Fibroblast of mammary gland (primary cell): ENCODE measurements around the gene TMC3.

Experiments
- DNase-seq: peaks from one replicate; pipeline ENCODE4 v3.0.0-alpha.2; 2010; ENCODE audit warnings: low read depth
- H3K4me3 ChIP-seq: 2 replicates; pipeline ENCODE4 v1.5.1; 2011; ENCODE audit warnings: low read depth, mild to moderate bottlenecking, low read length, moderate library complexity; ENCODE audit not compliant: control insufficient read depth
- CTCF ChIP-seq: conservative IDR thresholded peaks from 2 replicates; pipeline ENCODE4 v1.5.1; 2011; ENCODE audit warnings: low read depth, low read length, inconsistent platforms; ENCODE audit not compliant: control insufficient read depth, insufficient read depth

TMC3 gene

GRCh38 chr15:81288616-81289015, 85.4 kb downstream of the TMC3 start:
- DNase-seq, result no peak
- H3K4me3 ChIP-seq, result no peak overlapping the region
- no peak for TF ChIP-seq CTCF

- TF ChIP-seq CTCF, result no peak
- DNase-seq, result no peak
- H3K4me3 ChIP-seq, result no peak overlapping the region
Measured at GRCh38 chr15:81288040-81288439, 86.0 kb downstream of the TMC3 start.

- H3K4me3 ChIP-seq, result no peak overlapping the region
- DNase-seq, result no peak
- TF ChIP-seq CTCF, result no peak
Measured at GRCh38 chr15:81286621-81287121, 87.3 kb downstream of the TMC3 start.

- DNase-seq, result no peak
- no peak for TF ChIP-seq CTCF
- H3K4me3 ChIP-seq, result no peak overlapping the region
Measured at GRCh38 chr15:81285461-81285860, 88.6 kb downstream of the TMC3 start.

GRCh38 chr15:81284256-81285031, 89.6 kb downstream of the TMC3 start:
- H3K4me3 ChIP-seq, result no peak overlapping the region
- no peak for DNase-seq
- TF ChIP-seq CTCF, result no peak

GRCh38 chr15:81282911-81283310, 91.1 kb downstream of the TMC3 start:
- TF ChIP-seq CTCF, result no peak
- no peak for DNase-seq

More at GRCh38 chr15:81282911-81283310, 91.1 kb downstream of the TMC3 start:
- no peak overlapping the region for H3K4me3 ChIP-seq
